Keratinocyte (primary cell): ENCODE measurements around the gene CYP4F3.
"Not testable (repeated sequence)": the region's sequence is repeated elsewhere in the genome, so short reads cannot be mapped to it uniquely, and the experiment has no call there.

Experiments
- EZH2 ChIP-seq: IDR thresholded peaks from one replicate; pipeline ENCODE4 v1.6.1; 2012; ENCODE audit warnings: inconsistent platforms, mild to moderate bottlenecking, low read length, moderate library complexity
- TF ChIP-seq, protein P1 (sequence below), 3 experiments: IDR thresholded peaks in 1 of 3; conservative IDR thresholded peaks in 1 of 3; optimal IDR thresholded peaks in 1 of 3; 2 replicates in 2 of 3; 3 replicates in 1 of 3; pipeline versions ENCODE3 to v1.5.1; 2011; ENCODE audit warnings: low read length in 3 of 3, mild to moderate bottlenecking in 3 of 3, moderate library complexity in 2 of 3, control low read depth in 1 of 3, inconsistent platforms in 1 of 3; ENCODE audit not compliant: insufficient read depth in 2 of 3; ENCODE audit errors: extremely low read depth in 1 of 3

DNA sequence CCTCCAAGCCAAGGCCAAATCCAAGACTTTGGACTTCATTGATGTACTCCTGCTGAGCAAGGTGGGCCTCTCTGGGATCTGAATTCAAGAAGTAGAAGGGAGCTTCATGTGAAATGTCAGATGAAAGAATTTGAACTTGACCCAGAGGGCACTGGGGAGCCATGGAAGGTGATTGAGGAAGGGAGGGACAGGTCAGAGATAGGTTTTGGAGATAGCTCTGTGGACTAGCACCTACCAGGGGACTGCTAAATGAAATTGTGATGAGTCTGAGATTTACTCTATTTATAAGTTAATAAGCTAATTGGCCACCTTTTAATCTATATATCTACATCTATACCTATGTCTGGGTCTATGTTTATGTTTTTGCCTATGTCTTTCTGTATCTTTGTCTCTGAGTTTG is 9.4 kb downstream of the CYP4F3 start:
- TF ChIP-seq, protein P1, sequence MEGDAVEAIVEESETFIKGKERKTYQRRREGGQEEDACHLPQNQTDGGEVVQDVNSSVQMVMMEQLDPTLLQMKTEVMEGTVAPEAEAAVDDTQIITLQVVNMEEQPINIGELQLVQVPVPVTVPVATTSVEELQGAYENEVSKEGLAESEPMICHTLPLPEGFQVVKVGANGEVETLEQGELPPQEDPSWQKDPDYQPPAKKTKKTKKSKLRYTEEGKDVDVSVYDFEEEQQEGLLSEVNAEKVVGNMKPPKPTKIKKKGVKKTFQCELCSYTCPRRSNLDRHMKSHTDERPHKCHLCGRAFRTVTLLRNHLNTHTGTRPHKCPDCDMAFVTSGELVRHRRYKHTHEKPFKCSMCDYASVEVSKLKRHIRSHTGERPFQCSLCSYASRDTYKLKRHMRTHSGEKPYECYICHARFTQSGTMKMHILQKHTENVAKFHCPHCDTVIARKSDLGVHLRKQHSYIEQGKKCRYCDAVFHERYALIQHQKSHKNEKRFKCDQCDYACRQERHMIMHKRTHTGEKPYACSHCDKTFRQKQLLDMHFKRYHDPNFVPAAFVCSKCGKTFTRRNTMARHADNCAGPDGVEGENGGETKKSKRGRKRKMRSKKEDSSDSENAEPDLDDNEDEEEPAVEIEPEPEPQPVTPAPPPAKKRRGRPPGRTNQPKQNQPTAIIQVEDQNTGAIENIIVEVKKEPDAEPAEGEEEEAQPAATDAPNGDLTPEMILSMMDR (optimal IDR thresholded peaks at IDR 0.05 in 1 of 3, IDR thresholded peaks at IDR 0.05 in 1 of 3, conservative IDR thresholded peaks at IDR 0.05 in 1 of 3; ENCODE audit: extremely low read depth in 1 of 3, insufficient read depth in 2 of 3, low read length in 3 of 3) = not testable (repeated sequence)
- not testable (repeated sequence) for TF ChIP-seq EZH2
